Fibroblast of upper back skin (primary cell): ENCODE measurements around the gene TTC31.
A peak's percentile ranks its signal among the peaks of the same experiment; 100 is the strongest.

Source experiments
- DNase-seq: peaks from one replicate; pipeline ENCODE4 v3.0.0-alpha.2; 2013

TTC31 gene

GRCh38 chr2:74505448-74506246 lies 22.8 kb downstream of the TTC31 start:
- no peak for DNase-seq

GRCh38 chr2:74507145-74507925 lies 24.5 kb downstream of the TTC31 start, which contains the start of gene PCGF1:
PCGF1 (minus strand) TSS chr2:74507695; CDS start chr2:74507668, 27 bp downstream.
- DNase-seq, result peak; percentile 99

- peak; percentile 86 for DNase-seq
These were observed 25.1 kb downstream of the TTC31 start for GRCh38 chr2:74507926-74508520.

GRCh38 chr2:74510272-74510671 lies 27.4 kb downstream of the TTC31 start:
- DNase-seq, result no peak

GRCh38 chr2:74511104-74511989 lies 28.5 kb downstream of the TTC31 start:
- no peak for DNase-seq

GRCh38 chr2:74512744-74513604 lies 30.1 kb downstream of the TTC31 start:
- DNase-seq, result no peak

- DNase-seq, result no peak
These were observed 30.9 kb downstream of the TTC31 start for GRCh38 chr2:74513605-74514367.

GRCh38 chr2:74514368-74515270 lies 31.7 kb downstream of the TTC31 start, which contains the start of gene TLX2:
TLX2 (plus strand) TSS chr2:74514450; CDS start chr2:74514807, 357 bp downstream.
- no peak for DNase-seq

- DNase-seq, result no peak
These were observed 32.5 kb downstream of the TTC31 start for GRCh38 chr2:74515271-74515980.

GRCh38 chr2:74515981-74516633 lies 33.2 kb downstream of the TTC31 start:
- peak; percentile 49 for DNase-seq

- DNase-seq, result no peak
These were observed 33.8 kb downstream of the TTC31 start for GRCh38 chr2:74516650-74517049.

- DNase-seq, result no peak
These were observed 39.6 kb downstream of the TTC31 start for GRCh38 chr2:74522516-74522915.

GRCh38 chr2:74524005-74524404 lies 41.1 kb downstream of the TTC31 start:
- DNase-seq, result no peak

- DNase-seq, result no peak
These were observed 42.3 kb downstream of the TTC31 start for GRCh38 chr2:74524955-74525716.

GRCh38 chr2:74525717-74526648 lies 43.1 kb downstream of the TTC31 start, which contains the start of gene DQX1:
DQX1 (minus strand) TSS chr2:74526231; CDS start chr2:74525729, 502 bp downstream.
- DNase-seq, result no peak

GRCh38 chr2:74526649-74527230 lies 43.9 kb downstream of the TTC31 start:
- no peak for DNase-seq
